ENCODE results near the gene ELOVL6. TPM values are rescaled to one million over a fixed set of nuclear protein-coding genes. Genes with fewer than 3 reads are reported as not detected.

ELOVL6 gene
- total and polyA plus RNA-seq, 12 donors = 0.84 to 7.7 (median 2.8) TPM

DNA sequence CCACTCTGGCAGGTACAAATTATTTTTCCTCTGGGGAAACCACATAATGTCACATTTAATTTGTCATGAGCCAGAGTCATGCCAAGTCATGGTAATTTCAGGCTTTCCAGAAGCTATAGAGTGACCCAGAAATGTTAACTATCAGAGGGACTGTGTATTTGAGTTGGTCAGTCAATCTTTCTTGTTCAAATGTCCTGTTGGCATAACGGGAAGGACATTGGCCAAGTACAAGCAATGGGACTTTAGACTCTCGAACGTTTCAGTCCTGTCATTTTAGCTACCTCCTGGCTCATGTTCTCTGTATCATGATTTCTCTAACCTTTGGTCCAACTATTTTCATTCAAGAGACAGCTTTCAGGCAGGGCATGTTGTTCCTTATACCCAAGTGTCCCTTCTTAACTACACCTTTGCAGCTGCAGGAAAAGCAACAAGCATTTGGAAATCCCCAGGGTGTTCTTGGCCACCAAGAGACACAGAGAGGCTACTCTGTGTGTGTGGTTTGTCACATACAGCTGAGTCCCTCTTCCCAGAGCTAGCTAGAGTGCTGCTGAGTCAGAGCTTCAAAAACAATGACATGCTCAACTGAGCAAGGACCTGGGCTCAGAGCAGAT, 143.2 kb downstream of the ELOVL6 start:
- no peaks in the 10 kb centered on the region for H3K9me3 ChIP-seq
- TF ChIP-seq, protein P1, sequence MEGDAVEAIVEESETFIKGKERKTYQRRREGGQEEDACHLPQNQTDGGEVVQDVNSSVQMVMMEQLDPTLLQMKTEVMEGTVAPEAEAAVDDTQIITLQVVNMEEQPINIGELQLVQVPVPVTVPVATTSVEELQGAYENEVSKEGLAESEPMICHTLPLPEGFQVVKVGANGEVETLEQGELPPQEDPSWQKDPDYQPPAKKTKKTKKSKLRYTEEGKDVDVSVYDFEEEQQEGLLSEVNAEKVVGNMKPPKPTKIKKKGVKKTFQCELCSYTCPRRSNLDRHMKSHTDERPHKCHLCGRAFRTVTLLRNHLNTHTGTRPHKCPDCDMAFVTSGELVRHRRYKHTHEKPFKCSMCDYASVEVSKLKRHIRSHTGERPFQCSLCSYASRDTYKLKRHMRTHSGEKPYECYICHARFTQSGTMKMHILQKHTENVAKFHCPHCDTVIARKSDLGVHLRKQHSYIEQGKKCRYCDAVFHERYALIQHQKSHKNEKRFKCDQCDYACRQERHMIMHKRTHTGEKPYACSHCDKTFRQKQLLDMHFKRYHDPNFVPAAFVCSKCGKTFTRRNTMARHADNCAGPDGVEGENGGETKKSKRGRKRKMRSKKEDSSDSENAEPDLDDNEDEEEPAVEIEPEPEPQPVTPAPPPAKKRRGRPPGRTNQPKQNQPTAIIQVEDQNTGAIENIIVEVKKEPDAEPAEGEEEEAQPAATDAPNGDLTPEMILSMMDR (IDR thresholded peaks at IDR 0.05) = no peak
- peaks cover 0 to 10% (median 0%) of the 10 kb centered on the region in 9 donors for H3K4me1 ChIP-seq
- DNase-seq = no peak
- ATAC-seq = no peak
- H3K27me3 ChIP-seq = peaks cover 0 to 4% (median 0%) of the 10 kb centered on the region in 7 donors
- intact Hi-C loops (cut with DNase I) = loop anchor here in 1 of 10 donors (10.0 kb wide), 1 partner anchor 160 kb away; no protein-coding TSS in a partner anchor
- no peak overlapping the region for H3K27ac ChIP-seq
- WGBS, 2 donors = 74 to 91% methylated on average over 3 of the region's 3 CpGs
- no peak overlapping the region for H3K4me3 ChIP-seq
- no peaks in the 10 kb centered on the region for H3K36me3 ChIP-seq

DNA sequence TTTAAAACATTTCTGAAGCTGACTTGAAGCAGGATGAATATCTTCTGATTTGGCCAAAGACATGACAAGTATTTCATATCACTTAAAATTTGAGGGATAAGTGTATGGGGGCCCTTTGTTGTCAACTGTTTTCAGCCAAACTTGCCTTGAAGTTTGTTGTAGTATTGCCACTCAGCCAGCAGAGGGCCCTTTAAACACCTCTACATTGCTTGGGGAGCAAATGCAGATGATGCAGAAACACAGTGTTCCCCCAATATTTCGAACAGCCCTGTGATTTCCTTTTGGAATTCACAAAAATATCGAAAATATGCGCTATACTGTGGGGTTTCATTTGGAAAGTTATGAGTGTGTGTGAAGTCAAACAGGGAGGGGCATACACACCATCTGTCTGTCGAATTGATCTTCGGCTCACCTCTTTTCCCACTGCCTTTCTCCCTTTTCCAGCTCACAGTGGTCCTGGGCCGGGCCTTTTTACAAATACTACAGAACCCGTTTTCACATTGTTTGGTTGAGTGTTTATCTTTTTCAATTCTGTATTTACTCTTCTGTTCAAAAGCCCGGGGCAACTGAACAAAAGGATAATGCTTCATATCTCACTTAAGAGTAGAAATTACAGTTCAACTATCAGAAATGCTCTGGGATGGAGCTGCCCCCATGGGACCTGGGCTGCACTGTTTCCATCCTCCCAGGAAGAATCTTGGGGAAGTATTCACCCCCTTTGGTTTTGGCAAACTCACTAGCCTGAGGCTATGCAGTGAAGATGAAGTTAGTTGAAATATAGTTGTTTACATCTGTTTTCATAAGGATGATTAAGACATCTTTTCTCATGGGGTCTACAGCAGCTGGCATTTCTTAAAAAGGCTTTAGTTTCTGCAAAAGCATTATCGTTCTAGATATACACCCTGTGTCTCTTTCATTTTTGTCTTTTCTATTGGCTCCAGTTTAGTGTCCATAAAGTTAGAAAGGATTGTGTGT, 148.2 kb downstream of the ELOVL6 start:
- DNase-seq (peak in 1 of 2 donors; percentile 22), ATAC-seq (peak in 1 of 8 donors; percentile 33)
- intact Hi-C loops (cut with DNase I) = loop anchor here (1.0 to 10.0 kb wide), 8 partner anchors 147 to 462 kb away; partner anchors contain the start of gene ELOVL6 (in 2 of the 10)

DNA sequence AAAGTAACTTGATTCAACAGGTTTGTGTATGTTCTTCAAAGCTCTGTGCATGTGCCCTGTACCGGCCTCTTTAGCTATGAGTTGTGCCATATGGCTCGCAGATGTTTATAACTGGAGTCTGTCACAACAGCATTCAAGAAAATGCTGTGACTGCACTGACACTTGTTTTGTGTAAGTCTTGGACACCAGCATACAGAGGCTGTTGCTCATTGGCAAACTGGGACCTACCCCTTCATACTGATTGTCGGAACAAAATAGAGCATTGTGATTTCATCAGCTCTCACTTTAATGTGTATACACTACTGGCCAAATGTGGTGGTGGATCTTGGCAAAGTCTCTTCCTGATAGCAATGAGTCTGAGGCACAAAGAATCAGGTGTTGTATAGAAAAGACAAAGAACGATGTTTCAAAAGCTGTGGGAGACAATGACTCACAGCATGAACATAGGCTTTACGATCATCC, 151.8 kb downstream of the ELOVL6 start:
- intact Hi-C loops (cut with DNase I) = loop anchor here in 1 of 10 donors (5.0 kb wide), 1 partner anchor 166 kb away; no protein-coding TSS in a partner anchor
- TF ChIP-seq, protein P1 (IDR thresholded peaks at IDR 0.05) = no peak
- DNase-seq (no peak), ATAC-seq (no peak)
- H3K4me3 ChIP-seq = no peak overlapping the region
- H3K9me3 ChIP-seq = no peaks in the 10 kb centered on the region
- no peaks in the 10 kb centered on the region for H3K4me1 ChIP-seq
- peaks cover 0 to 35% (median 7%) of the 10 kb centered on the region in 7 donors for H3K27me3 ChIP-seq
- H3K27ac ChIP-seq = no peak overlapping the region
- H3K36me3 ChIP-seq = no peaks in the 10 kb centered on the region
- 86 to 93% methylated on average over 5 of the region's 5 CpGs for WGBS, 2 donors

More for the DNA sequence above, 148.2 kb downstream of the ELOVL6 start:
- no peak overlapping the region for H3K4me3 ChIP-seq
- TF ChIP-seq, protein P1 (IDR thresholded peaks at IDR 0.05) = peak; percentile 53 to 89 (median 79)
- H3K4me1 ChIP-seq = no peaks in the 10 kb centered on the region
- WGBS, 2 donors = 56 to 61% methylated on average over 9 of the region's 9 CpGs
- H3K9me3 ChIP-seq = no peaks in the 10 kb centered on the region
- H3K27ac ChIP-seq = no peak overlapping the region
- H3K27me3 ChIP-seq = peaks cover 0 to 5% (median 3%) of the 10 kb centered on the region in 7 donors
- no peaks in the 10 kb centered on the region for H3K36me3 ChIP-seq
